Smooth muscle cell (in vitro differentiated cells): ENCODE measurements around the gene UTP15. TPM values are rescaled to one million over a fixed set of nuclear protein-coding genes. Genes with fewer than 3 reads are reported as not detected.

Experiments used
- DNase-seq: peaks from one replicate; lab custom pipeline; 2025; ENCODE audit not compliant: unreplicated experiment; lab: John Stamatoyannopoulos, UW
- H2AFZ ChIP-seq: fragments of 200-600 bp; sonication (generic); 2 replicates; pipeline ENCODE4 v1.6.0; 2016; ENCODE audit warnings: antibody characterized with exemption, low read depth, mild to moderate bottlenecking
- H3F3A ChIP-seq: fragments of 200-600 bp; sonication (generic); 2 replicates; pipeline ENCODE4 v1.6.0; 2017; ENCODE audit warnings: antibody characterized with exemption, low read depth
- H3K27ac ChIP-seq: fragments of 200-600 bp; sonication (generic); 2 replicates; pipeline ENCODE4 v1.5.1; 2016; ENCODE audit warnings: low read depth, mild to moderate bottlenecking
- H3K27me3 ChIP-seq: fragments of 200-600 bp; sonication (generic); 2 replicates; pipeline ENCODE4 v1.6.1; 2016; ENCODE audit warnings: low read depth, mild to moderate bottlenecking
- H3K36me3 ChIP-seq: fragments of 200-600 bp; sonication (generic); 2 replicates; pipeline ENCODE4 v1.5.1; 2016; ENCODE audit warnings: low read depth
- H3K4me1 ChIP-seq: fragments of 200-600 bp; sonication (generic); 2 replicates; pipeline ENCODE4 v1.5.1; 2016; ENCODE audit warnings: low read depth
- H3K4me2 ChIP-seq: fragments of 200-600 bp; sonication (generic); 2 replicates; pipeline ENCODE4 v1.6.0; 2016; ENCODE audit warnings: mild to moderate bottlenecking
- H3K4me3 ChIP-seq: fragments of 200-600 bp; sonication (generic); 2 replicates; pipeline ENCODE4 v1.5.1; 2016; ENCODE audit warnings: mild to moderate bottlenecking
- H3K79me2 ChIP-seq: fragments of 200-600 bp; sonication (generic); 2 replicates; pipeline ENCODE4 v1.6.0; 2016; ENCODE audit warnings: low read depth, mild to moderate bottlenecking
- H3K9ac ChIP-seq: fragments of 200-600 bp; sonication (generic); 2 replicates; pipeline ENCODE4 v1.6.0; 2016; ENCODE audit warnings: low read depth
- H3K9me3 ChIP-seq: fragments of 200-600 bp; sonication (generic); replicated peaks from 2 replicates; pipeline ENCODE4 v1.5.1; 2016; ENCODE audit warnings: low read depth
- H4K20me1 ChIP-seq: fragments of 200-600 bp; sonication (generic); 2 replicates; pipeline ENCODE4 v1.6.0; 2016; ENCODE audit warnings: low read depth
- CTCF ChIP-seq: fragments of 200-600 bp; sonication (generic); IDR thresholded peaks from 2 replicates; pipeline ENCODE4 v1.5.1; 2017; ENCODE audit warnings: borderline replicate concordance, mild to moderate bottlenecking, antibody characterized with exemption; ENCODE audit not compliant: insufficient read depth, poor library complexity, severe bottlenecking
- WGBS: methylation state at CpG from one replicate; pipeline ENCODE4 v1.1.7; 2016; ENCODE audit warnings: low lambda C conversion rate; 5-methylcytosine and 5-hydroxymethylcytosine counted together
- polyA plus RNA-seq: library from polyadenylated mRNA; unstranded; fragments of >200 nt; fragmentation: Nextera tagmentation; extraction: Ambion mirVana; gene quantifications from 2 replicates; pipeline ENCODE4 v1.2.1, GENCODE V29; 2016
- total RNA-seq: library from RNA; depleted of rRNA; stranded (reverse); fragments of >200 nt; gene quantifications from 2 replicates; pipeline ENCODE4 v1.2.3, GENCODE V29; 2014

The UTP15 gene
- total and polyA plus RNA-seq, 2 experiments from 2014 or later, result 10.2 to 15.2 TPM

GRCh38 chr5:73606206-73606753 lies 40.7 kb downstream of the UTP15 start:
- no peak for TF ChIP-seq CTCF
- H3K4me1 ChIP-seq, result no peaks in the 10 kb centered on the region
- 53% methylated on average over 3 of the region's 3 CpGs for WGBS
- H3K36me3 ChIP-seq, result no peaks in the 10 kb centered on the region
- no peaks in the 10 kb centered on the region for H3K9me3 ChIP-seq
- no peak for DNase-seq
- no peaks in the 10 kb centered on the region for H3K79me2 ChIP-seq
- H3K4me3 ChIP-seq, result no peak overlapping the region
- no peak overlapping the region for H3K4me2 ChIP-seq
- H3F3A ChIP-seq, result no peaks in the 10 kb centered on the region
- H3K27ac ChIP-seq, result no peak overlapping the region
- H3K9ac ChIP-seq, result no peak overlapping the region
- no peaks in the 10 kb centered on the region for H4K20me1 ChIP-seq
- H2AFZ ChIP-seq, result no peak overlapping the region
- H3K27me3 ChIP-seq, result peaks cover 14% of the 10 kb centered on the region

- no peaks in the 10 kb centered on the region for H3K36me3 ChIP-seq
- DNase-seq, result no peak
- no peak overlapping the region for H2AFZ ChIP-seq
Measured at GRCh38 chr5:73607228-73607627, 41.7 kb downstream of the UTP15 start.

DNA sequence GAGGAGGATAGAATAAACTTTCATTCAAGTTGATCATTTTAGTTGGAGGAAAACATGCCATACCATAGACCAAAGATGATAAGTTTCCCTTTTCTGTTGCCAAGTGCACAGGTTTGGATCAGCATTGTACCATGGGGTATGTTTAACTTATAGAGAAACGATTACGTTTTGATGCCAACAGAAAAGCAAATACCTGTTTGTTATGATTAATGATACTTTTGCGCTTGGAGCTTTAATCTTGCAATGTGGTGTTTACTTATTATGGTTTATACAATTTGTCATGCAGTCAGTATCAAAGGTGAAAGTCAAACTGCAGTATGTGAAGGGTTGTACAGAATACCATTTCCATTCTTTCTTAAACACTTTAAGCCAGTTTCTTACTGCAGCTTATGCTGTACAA lies 47.3 kb downstream of the UTP15 start:
- H3K9ac ChIP-seq, result no peak overlapping the region
- no peak for TF ChIP-seq CTCF
- H3F3A ChIP-seq, result no peaks in the 10 kb centered on the region
- H3K79me2 ChIP-seq, result no peaks in the 10 kb centered on the region
- no peak overlapping the region for H3K27ac ChIP-seq
- H3K27me3 ChIP-seq, result peaks cover 32% of the 10 kb centered on the region
- no peak overlapping the region for H3K4me2 ChIP-seq
- H2AFZ ChIP-seq, result no peak overlapping the region
- no peak for DNase-seq
- H3K4me3 ChIP-seq, result no peak overlapping the region
- no peaks in the 10 kb centered on the region for H3K4me1 ChIP-seq
- no peaks in the 10 kb centered on the region for H4K20me1 ChIP-seq
- no peaks in the 10 kb centered on the region for H3K36me3 ChIP-seq
- H3K9me3 ChIP-seq, result no peaks in the 10 kb centered on the region
- WGBS, result 87% methylated on average over 3 of the region's 3 CpGs

More at GRCh38 chr5:73607228-73607627, 41.7 kb downstream of the UTP15 start:
- H3K4me1 ChIP-seq, result no peaks in the 10 kb centered on the region
- no peaks in the 10 kb centered on the region for H3F3A ChIP-seq
- TF ChIP-seq CTCF, result no peak
- no peaks in the 10 kb centered on the region for H3K9me3 ChIP-seq
- no peak overlapping the region for H3K4me3 ChIP-seq
- no peak overlapping the region for H3K9ac ChIP-seq
- H3K4me2 ChIP-seq, result no peak overlapping the region
- no peak overlapping the region for H3K27ac ChIP-seq
- peaks cover 21% of the 10 kb centered on the region for H3K27me3 ChIP-seq
- H4K20me1 ChIP-seq, result no peaks in the 10 kb centered on the region
- no peaks in the 10 kb centered on the region for H3K79me2 ChIP-seq

DNA sequence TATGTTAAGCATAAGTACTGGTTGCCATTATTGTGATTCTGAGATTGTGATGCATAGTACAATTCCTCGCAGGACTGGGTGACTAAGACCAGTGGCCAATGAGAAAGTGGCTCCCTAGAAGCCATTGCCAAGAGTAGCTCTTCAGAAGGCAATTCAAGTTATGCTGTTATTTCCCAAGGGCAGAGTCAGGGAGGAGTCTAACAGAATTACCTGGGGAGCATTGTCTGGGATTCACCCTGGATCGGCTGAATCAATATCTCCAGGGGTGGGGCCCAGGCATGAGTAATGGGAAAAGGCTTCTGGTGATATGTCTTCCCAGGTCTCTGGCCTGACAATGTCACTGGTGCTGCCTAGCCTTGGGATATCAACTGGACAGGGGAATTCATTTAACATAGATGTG lies 49.5 kb downstream of the UTP15 start:
- no peaks in the 10 kb centered on the region for H3K36me3 ChIP-seq
- DNase-seq, result no peak
- WGBS, result 66% methylated on average over 2 of the region's 2 CpGs
- no peaks in the 10 kb centered on the region for H3K79me2 ChIP-seq
- H3K27me3 ChIP-seq, result peaks cover 49% of the 10 kb centered on the region
- no peaks in the 10 kb centered on the region for H3K9me3 ChIP-seq
- H3K4me3 ChIP-seq, result no peak overlapping the region
- no peak overlapping the region for H3K27ac ChIP-seq
- H3K4me2 ChIP-seq, result no peak overlapping the region
- no peaks in the 10 kb centered on the region for H3F3A ChIP-seq
- H3K9ac ChIP-seq, result no peak overlapping the region
- no peak for TF ChIP-seq CTCF
- no peak overlapping the region for H2AFZ ChIP-seq
- no peaks in the 10 kb centered on the region for H4K20me1 ChIP-seq
- H3K4me1 ChIP-seq, result no peaks in the 10 kb centered on the region
